Naive thymus-derived CD4-positive, alpha-beta T cell (primary cell): ENCODE measurements around the gene CAMK1. TPM values are rescaled to one million over a fixed set of nuclear protein-coding genes. Genes with fewer than 3 reads are reported as not detected.

Experiments used
- ATAC-seq: fragments of 150-1000 bp; cut with Tn5 transposase; 2 replicates; pipeline ENCODE4 v1.10.0; 2021; ENCODE audit warnings: mild to moderate bottlenecking, moderate library complexity
- CTCF ChIA-PET: fragments of 350-600 bp; sonication (Branson Sonifier 250); formaldehyde crosslinking; loops from one replicate; lab custom pipeline; 2021; ENCODE audit warnings: antibody characterized with exemption; lab: Charles Lee
- POLR2A ChIA-PET: fragments of 350-600 bp; sonication (Branson Sonifier 250); formaldehyde crosslinking; loops from one replicate; lab custom pipeline; 2021; ENCODE audit warnings: antibody characterized with exemption, inconsistent platforms; lab: Charles Lee
- DNase-seq, 9 donors: peaks; one replicate each; pipeline versions ENCODE4 v3.0.0 to v3.0.0-alpha.2; 2020 to 2022; ENCODE audit warnings: mixed read lengths in 1 of 9
- H3K27ac ChIP-seq: one replicate; pipeline ENCODE4 v1.7.0; 2013; ENCODE audit warnings: mild to moderate bottlenecking, low read depth, low read length, moderate library complexity
- H3K27me3 ChIP-seq, 2 donors: one replicate each; pipeline ENCODE4 v1.7.0; 2013; ENCODE audit warnings: low read length in 2 of 2, mild to moderate bottlenecking in 2 of 2, moderate library complexity in 2 of 2; ENCODE audit not compliant: control insufficient read depth in 2 of 2, insufficient read depth in 2 of 2
- H3K36me3 ChIP-seq, 3 experiments: 1 replicate in 2 of 3; 2 replicates in 1 of 3; pipeline ENCODE4 v1.7.0; 2013; ENCODE audit warnings: low read length in 3 of 3, mild to moderate bottlenecking in 3 of 3, moderate library complexity in 1 of 3; ENCODE audit not compliant: insufficient read depth in 3 of 3, control insufficient read depth in 2 of 3
- H3K4me1 ChIP-seq, 2 donors: one replicate each; pipeline ENCODE4 v1.7.0; 2013; ENCODE audit warnings: low read length in 2 of 2, mild to moderate bottlenecking in 2 of 2, moderate library complexity in 1 of 2; ENCODE audit not compliant: control insufficient read depth in 2 of 2, insufficient read depth in 2 of 2
- H3K4me3 ChIP-seq: 2 replicates; pipeline ENCODE4 v1.7.0; 2013; ENCODE audit warnings: mild to moderate bottlenecking, low read length
- H3K9me3 ChIP-seq, 3 experiments: 1 replicate in 2 of 3; 2 replicates in 1 of 3; pipeline ENCODE4 v1.7.0; 2013; ENCODE audit warnings: low read length in 3 of 3; ENCODE audit not compliant: control insufficient read depth in 2 of 3
- H3K27ac Mint-ChIP-seq, 9 donors: one replicate each; pipeline ENCODE4 v1.8.0; 2020 to 2022; ENCODE audit warnings: mixed read lengths in 9 of 9, mild to moderate bottlenecking in 8 of 9, moderate library complexity in 5 of 9, inconsistent platforms in 2 of 9
- H3K27me3 Mint-ChIP-seq, 5 donors: one replicate each; pipeline ENCODE4 v1.8.0; 2021 to 2022; ENCODE audit warnings: mixed read lengths in 5 of 5, mild to moderate bottlenecking in 1 of 5
- H3K36me3 Mint-ChIP-seq, 5 donors: one replicate each; pipeline ENCODE4 v1.8.0; 2020 to 2022; ENCODE audit warnings: mixed read lengths in 5 of 5, mild to moderate bottlenecking in 3 of 5, inconsistent platforms in 1 of 5
- H3K4me1 Mint-ChIP-seq, 7 donors: one replicate each; pipeline ENCODE4 v1.8.0; 2020 to 2022; ENCODE audit warnings: mixed read lengths in 7 of 7, mild to moderate bottlenecking in 3 of 7, inconsistent platforms in 1 of 7
- H3K4me3 Mint-ChIP-seq, 10 donors: one replicate each; pipeline ENCODE4 v1.8.0; 2020 to 2022; ENCODE audit warnings: mild to moderate bottlenecking in 10 of 10, mixed read lengths in 10 of 10, moderate library complexity in 6 of 10, inconsistent platforms in 2 of 10
- H3K9me3 Mint-ChIP-seq, 11 donors: one replicate each; pipeline ENCODE4 v1.8.0; 2020 to 2022; ENCODE audit warnings: mixed read lengths in 11 of 11, mild to moderate bottlenecking in 4 of 11, inconsistent platforms in 1 of 11, moderate library complexity in 1 of 11
- intact Hi-C, 2 donors: fragments of 100-400 bp; cut with micrococcal nuclease; formaldehyde crosslinking; loops; one replicate each; pipeline ENCODE4 v1.15.1; 2023
- polyA plus RNA-seq, 2 donors: library from polyadenylated mRNA; unstranded; fragments of 300-500 nt; fragmentation: Illumina TruSeq; gene quantifications; one replicate each; pipeline ENCODE4 v1.2.3, GENCODE V29; 2021
- total RNA-seq, 6 experiments: library from RNA in 5 of 6; stranded (reverse) in 5 of 6; gene quantifications; 1 replicate in 5 of 6; 2 replicates in 1 of 6; pipeline ENCODE4 v1.2.3 and lab custom pipeline; 2021 to 2026

CAMK1 gene
- total and polyA plus RNA-seq, 7 experiments from 2014 or later, result 0.85 to 36.3 (median 2.1) TPM

DNA sequence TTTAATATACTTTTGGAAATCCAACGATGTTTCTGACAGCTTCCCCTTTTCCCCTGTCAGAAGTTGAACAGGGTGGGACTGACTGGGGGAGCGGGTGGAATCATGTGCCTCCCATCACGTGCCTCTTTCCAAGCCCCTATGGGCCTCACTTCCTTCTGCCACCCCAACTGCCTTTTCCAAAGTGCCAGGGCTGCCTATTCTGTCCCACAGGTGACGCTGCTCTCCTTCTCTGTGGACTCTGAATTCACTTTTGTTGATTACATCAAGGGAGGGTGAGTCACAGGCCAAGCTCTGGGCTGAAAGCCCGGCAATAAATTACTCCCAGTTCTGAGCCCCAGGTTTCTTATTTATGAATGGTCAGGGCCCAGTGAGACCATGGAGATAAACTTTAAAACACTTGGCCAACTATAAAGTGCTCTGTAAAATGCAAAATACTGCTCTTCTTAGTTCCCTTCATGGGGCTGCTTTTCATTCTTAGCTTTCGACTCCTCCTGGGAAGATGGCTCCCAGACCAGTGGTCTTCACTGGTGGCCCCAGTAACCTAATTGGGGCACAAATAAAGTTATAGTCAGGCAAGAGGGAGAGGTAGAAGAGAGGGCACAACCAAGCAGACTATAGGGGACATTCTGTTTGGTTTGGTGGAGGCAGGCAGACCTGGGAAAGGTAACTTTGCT lies 53.8 kb downstream of the CAMK1 start:
- Mint-ChIP-seq H3K36me3 (no peaks in the 10 kb centered on the region), H3K27me3 (peaks cover 0 to 15% (median 6%) of the 10 kb centered on the region in 5 donors), H3K4me3 (no peak overlapping the region), H3K27ac (peak overlapping the region in 1 of 9 donors; percentile 70), H3K9me3 (peaks cover 0 to 4% (median 0%) of the 10 kb centered on the region in 11 donors), H3K4me1 (peaks cover 0 to 18% (median 17%) of the 10 kb centered on the region in 7 donors)
- peaks cover 0 to 8% of the 10 kb centered on the region in 2 donors for H3K4me1 ChIP-seq
- intact Hi-C loops, result no loop called here
- ChIA-PET CTCF (interaction anchor here (1.6 kb wide), 1 partner anchor 11 kb away, joined by 4 read pairs; no protein-coding TSS in a partner anchor), POLR2A (no interaction called here)
- no peak overlapping the region for H3K4me3 ChIP-seq
- ATAC-seq, result peak; percentile 90
- H3K9me3 ChIP-seq, result no peaks in the 10 kb centered on the region
- peak in 1 of 9 donors; percentile 18 for DNase-seq
- no peak overlapping the region for H3K27ac ChIP-seq
- H3K36me3 ChIP-seq, result no peaks in the 10 kb centered on the region
- H3K27me3 ChIP-seq, result no peaks in the 10 kb centered on the region

DNA sequence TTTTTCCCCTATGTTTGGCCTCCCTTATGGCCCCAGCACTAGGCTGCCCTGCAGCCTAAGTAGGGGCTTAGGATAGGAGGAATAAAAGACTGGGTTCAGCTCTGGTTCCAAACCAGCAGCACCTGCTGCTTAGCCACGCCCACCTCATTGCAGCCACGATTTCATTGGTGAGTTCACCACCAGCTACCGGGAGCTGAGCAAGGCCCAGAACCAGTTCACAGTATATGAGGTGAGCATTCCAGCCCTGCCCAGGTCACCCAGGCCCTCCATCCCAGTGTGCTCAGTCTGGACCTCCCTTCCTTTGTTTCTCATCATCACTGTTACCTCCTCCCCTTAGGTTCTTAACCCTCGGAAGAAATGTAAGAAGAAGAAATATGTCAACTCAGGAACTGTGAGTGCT lies 54.6 kb downstream of the CAMK1 start:
- no peak overlapping the region for H3K4me3 Mint-ChIP-seq
- no peak overlapping the region for H3K4me3 ChIP-seq
- H3K27me3 Mint-ChIP-seq, result peaks cover 0 to 17% (median 6%) of the 10 kb centered on the region in 5 donors
- no peaks in the 10 kb centered on the region for H3K27me3 ChIP-seq
- CTCF ChIA-PET, result interaction anchor here (1.6 kb wide), 1 partner anchor 12 kb away, joined by 4 read pairs; no protein-coding TSS in a partner anchor
- no peaks in the 10 kb centered on the region for H3K36me3 ChIP-seq
- H3K4me1 Mint-ChIP-seq, result peaks cover 0 to 18% (median 17%) of the 10 kb centered on the region in 7 donors
- H3K9me3 ChIP-seq, result no peaks in the 10 kb centered on the region
- H3K27ac ChIP-seq, result no peak overlapping the region
- POLR2A ChIA-PET, result no interaction called here
- intact Hi-C loops, result no loop called here
- peaks cover 0 to 8% of the 10 kb centered on the region in 2 donors for H3K4me1 ChIP-seq
- no peaks in the 10 kb centered on the region for H3K36me3 Mint-ChIP-seq
- peaks cover 0 to 4% (median 0%) of the 10 kb centered on the region in 11 donors for H3K9me3 Mint-ChIP-seq
- DNase-seq (no peak), ATAC-seq (no peak)
- no peak overlapping the region for H3K27ac Mint-ChIP-seq

DNA sequence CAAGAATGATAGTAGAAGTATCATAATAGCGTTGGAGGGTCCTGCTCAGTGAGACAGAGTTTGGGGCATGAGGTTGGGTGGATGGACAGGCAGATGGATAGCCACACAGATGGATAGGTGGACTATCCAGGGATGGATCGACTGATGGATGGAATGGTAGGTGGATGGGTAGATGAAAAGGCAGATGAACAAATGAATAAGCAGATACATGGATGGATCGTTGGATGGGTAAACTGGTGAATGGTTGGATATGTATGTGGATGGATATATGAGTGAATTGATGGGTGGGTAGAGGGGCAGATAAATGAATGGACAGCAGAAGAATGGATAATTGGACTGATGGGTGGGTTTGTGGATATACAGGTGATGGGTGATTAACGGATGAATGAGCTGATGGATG lies 56.6 kb downstream of the CAMK1 start:
- no peaks in the 10 kb centered on the region for H3K36me3 ChIP-seq
- intact Hi-C loops, result no loop called here
- Mint-ChIP-seq H3K27ac (peak overlapping the region in 1 of 9 donors; percentile 30), H3K27me3 (peaks cover 0 to 16% (median 6%) of the 10 kb centered on the region in 5 donors), H3K9me3 (peaks cover 0 to 4% (median 0%) of the 10 kb centered on the region in 11 donors), H3K4me3 (no peak overlapping the region), H3K36me3 (peaks cover 0 to 3% (median 0%) of the 10 kb centered on the region in 5 donors), H3K4me1 (peaks cover 0 to 15% (median 12%) of the 10 kb centered on the region in 7 donors)
- H3K9me3 ChIP-seq, result no peaks in the 10 kb centered on the region
- no peak for ATAC-seq
- ChIA-PET POLR2A (no interaction called here), CTCF (no interaction called here)
- DNase-seq, result no peak
- H3K27ac ChIP-seq, result no peak overlapping the region
- no peaks in the 10 kb centered on the region for H3K27me3 ChIP-seq
- peaks cover 0 to 7% of the 10 kb centered on the region in 2 donors for H3K4me1 ChIP-seq
- H3K4me3 ChIP-seq, result no peak overlapping the region

DNA sequence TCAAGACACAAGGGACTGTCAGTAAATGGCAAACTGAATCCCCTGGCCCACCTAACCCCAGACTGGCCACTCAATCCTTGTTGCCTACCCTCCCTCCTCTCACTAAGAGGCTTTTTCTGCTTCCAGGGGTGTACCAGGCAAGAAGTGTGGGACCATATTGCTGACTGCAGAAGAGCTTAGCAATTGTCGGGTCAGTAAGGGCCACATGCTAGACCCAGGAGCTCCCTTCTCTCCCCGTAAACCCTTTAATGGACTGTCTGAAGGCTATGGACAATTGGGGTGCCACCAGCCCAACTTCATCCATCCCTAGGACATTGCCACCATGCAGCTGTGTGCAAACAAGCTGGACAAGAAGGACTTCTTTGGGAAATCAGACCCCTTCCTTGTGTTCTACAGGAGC lies 57.3 kb downstream of the CAMK1 start:
- ChIA-PET POLR2A (no interaction called here), CTCF (no interaction called here)
- peaks cover 0 to 4% (median 0%) of the 10 kb centered on the region in 5 donors for H3K36me3 Mint-ChIP-seq
- H3K27ac Mint-ChIP-seq, result no peak overlapping the region
- peaks cover 0 to 4% (median 0%) of the 10 kb centered on the region in 11 donors for H3K9me3 Mint-ChIP-seq
- peaks cover 0 to 15% (median 6%) of the 10 kb centered on the region in 5 donors for H3K27me3 Mint-ChIP-seq
- H3K4me1 Mint-ChIP-seq, result peaks cover 0 to 7% (median 6%) of the 10 kb centered on the region in 7 donors
- Histone ChIP-seq H3K4me3 (no peak overlapping the region), H3K9me3 (no peaks in the 10 kb centered on the region), H3K27me3 (no peaks in the 10 kb centered on the region), H3K4me1 (no peaks in the 10 kb centered on the region), H3K36me3 (no peaks in the 10 kb centered on the region), H3K27ac (no peak overlapping the region)
- ATAC-seq (no peak), DNase-seq (no peak)
- intact Hi-C loops, result no loop called here
- no peak overlapping the region for H3K4me3 Mint-ChIP-seq

DNA sequence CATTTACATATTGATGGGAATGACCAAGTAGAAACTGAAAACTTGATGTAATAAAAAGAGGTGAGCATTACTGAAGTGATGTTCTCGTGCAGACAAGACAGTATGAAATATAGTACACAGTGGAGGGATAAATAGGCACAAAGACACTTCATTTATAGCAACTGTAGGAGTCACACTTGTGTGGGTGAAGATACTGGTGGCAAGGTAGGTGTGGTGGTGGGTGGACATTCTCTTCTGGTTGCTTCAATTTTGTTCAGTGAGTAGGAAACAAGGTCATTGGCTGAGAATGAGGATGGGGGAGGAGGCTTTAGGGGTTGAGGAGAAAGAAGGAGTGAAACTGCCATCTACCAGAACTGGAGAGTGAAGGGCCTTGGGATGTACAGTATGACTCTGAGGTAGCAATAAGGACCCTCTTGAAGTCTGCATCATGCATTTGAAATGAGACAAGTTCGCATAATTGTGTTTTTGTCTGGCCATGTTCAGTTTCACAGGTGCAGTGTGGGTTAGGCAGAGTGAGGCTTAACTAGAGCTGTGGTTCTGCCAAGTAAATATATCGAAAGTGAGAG lies 59.5 kb downstream of the CAMK1 start:
- no peak overlapping the region for H3K4me3 ChIP-seq
- Mint-ChIP-seq H3K4me1 (peaks cover 0 to 6% (median under 1%) of the 10 kb centered on the region in 7 donors), H3K27me3 (peaks cover 6 to 33% (median 15%) of the 10 kb centered on the region in 5 donors), H3K4me3 (no peak overlapping the region), H3K27ac (no peak overlapping the region), H3K36me3 (peaks cover 0 to 7% (median 2%) of the 10 kb centered on the region in 5 donors), H3K9me3 (peaks cover 0 to 4% (median 0%) of the 10 kb centered on the region in 11 donors)
- POLR2A ChIA-PET, result interaction anchor here (0.9 kb wide), 1 partner anchor 11 kb away, joined by 3 read pairs; no protein-coding TSS in a partner anchor
- CTCF ChIA-PET, result no interaction called here
- no peaks in the 10 kb centered on the region for H3K36me3 ChIP-seq
- H3K27ac ChIP-seq, result no peak overlapping the region
- H3K4me1 ChIP-seq, result no peaks in the 10 kb centered on the region
- H3K9me3 ChIP-seq, result no peaks in the 10 kb centered on the region
- intact Hi-C loops, result no loop called here
- DNase-seq (no peak), ATAC-seq (no peak)
- H3K27me3 ChIP-seq, result no peaks in the 10 kb centered on the region
